Measurements from ENCODE around the gene ARHGAP22.

ARHGAP22 gene

DNA sequence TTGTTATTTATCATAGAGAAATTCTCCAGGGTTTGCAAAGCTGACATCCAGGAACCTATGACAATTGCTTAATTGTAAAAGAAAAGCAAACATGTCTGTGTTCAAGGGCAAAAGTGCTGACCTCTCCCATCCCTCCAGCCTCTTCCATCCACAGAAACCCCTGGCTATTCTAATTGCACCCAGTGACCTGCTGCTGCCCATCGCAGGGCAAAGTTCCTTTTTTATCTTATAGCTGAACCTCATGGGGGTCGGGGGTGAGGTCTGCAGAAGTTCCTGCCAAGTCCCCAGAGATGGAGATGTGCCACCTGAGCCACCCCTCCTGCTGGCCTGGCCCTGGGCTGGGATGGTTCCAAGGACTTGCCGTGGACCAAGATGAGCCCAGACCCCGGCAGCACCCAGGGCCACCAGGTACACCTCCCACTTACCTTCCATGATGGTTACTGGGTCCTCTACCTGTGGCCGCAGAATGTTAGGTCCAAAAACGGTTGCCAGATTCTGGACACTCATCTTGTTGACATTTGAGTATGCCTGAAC is 151.9 kb downstream of the ARHGAP22 start:
- DNase-seq (ENCODE audit: low spot score), result no peak

DNA sequence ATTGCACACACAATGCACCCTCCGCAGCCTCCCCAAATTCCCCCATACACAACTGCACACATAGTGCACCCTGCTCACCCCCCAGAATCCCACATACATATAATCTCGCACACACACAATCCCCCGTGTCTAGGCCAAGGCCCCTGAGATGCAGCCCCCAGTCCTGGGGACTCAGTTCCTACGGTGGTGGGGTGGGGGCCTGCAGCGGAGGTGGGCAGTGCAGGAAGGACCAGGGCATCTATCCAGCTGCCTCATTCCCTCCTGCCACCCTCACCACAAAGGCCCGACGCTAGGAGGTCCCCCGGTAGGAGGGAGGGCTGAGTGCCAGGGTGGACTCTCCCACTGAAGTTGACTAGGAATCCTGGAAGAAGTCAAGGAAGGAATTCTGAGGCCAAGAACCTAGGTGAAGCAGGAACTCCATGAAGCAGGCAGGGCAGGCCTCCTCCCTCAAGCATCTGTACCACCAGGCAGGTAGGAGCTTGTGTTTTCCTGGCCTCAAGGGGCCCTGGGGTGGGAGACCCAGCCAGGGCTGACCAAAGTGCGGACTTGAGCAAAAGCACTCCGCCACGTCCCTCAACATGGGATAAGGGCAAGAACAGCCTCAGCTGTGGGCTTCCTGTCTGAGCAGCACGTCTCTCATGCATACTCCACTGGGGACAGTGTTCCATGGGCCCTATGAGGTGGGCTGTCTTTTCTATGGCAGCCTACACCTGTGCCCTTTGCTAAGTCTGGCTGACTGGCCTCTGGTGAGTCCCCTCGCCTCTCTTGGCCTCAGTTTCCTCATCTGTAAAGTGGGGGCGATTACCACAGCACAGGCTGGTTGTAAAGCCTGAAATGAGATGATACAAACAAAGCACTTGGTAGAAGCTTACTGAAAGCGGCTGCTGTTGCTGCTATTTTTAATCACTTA is 152.6 kb downstream of the ARHGAP22 start:
- DNase-seq (ENCODE audit: low spot score), result no peak

DNA sequence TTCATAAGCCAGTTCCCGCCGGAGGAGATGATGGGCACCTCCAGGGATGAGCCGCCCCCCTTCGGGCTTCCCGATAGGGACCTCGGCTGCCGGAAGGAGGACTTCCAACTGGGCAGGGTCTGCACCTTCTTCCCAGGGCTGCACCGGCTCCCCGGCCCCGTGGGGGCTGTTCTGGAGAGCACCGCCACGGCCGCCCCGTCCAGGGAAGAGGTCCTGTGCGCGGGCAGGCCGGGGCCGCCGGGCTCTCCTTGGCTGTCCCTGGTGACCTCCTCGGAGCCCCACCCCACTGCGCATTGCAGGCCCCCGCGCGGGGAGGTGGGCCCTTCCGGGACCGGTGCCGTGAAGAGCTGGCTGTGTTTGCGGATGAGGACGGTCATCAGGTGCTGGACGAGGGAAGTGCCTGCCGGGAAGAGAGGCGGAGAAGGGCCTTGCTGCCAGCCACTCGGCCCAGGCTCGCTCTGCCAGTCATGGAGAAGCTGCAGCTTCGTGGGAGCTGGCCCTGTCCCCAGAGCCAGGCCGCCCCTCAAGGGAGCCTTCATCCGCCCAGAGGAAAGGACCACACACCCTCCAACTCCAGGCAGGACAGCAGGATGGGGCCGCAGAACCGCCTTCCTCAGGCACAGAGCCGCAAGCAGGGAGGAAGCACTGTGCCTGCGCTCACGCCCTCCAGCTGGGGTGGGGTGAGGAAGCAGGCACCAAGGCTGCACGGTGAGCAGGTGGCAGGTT is 154.0 kb downstream of the ARHGAP22 start:
- no peak for DNase-seq (ENCODE audit: low spot score)

DNA sequence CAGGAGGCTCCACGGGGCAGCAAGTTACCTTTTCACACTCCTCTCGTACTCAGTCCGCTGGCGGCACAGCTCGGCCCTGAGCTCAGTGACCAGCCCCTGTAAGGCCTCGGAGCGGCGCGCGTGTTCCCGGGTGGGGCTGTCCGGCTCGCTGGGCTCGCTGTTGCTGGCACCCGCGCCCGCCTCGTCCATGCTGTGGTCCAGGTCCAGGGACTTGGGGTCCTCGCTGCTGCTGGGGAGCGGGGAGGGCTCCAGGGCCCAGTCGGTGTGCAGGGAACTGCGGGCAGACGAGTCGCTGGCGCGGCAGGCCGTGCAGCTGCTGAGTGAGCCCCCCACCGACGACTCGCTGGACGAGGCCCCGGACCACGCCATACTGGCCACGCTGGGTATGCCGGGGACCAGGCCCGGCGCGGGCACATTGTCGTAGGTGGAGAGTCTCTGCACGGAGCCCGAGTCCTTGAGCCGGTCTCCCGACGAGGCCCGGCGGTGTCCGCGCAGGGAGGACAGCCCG is 154.6 kb downstream of the ARHGAP22 start:
- no peak for DNase-seq (ENCODE audit: low spot score)

DNA sequence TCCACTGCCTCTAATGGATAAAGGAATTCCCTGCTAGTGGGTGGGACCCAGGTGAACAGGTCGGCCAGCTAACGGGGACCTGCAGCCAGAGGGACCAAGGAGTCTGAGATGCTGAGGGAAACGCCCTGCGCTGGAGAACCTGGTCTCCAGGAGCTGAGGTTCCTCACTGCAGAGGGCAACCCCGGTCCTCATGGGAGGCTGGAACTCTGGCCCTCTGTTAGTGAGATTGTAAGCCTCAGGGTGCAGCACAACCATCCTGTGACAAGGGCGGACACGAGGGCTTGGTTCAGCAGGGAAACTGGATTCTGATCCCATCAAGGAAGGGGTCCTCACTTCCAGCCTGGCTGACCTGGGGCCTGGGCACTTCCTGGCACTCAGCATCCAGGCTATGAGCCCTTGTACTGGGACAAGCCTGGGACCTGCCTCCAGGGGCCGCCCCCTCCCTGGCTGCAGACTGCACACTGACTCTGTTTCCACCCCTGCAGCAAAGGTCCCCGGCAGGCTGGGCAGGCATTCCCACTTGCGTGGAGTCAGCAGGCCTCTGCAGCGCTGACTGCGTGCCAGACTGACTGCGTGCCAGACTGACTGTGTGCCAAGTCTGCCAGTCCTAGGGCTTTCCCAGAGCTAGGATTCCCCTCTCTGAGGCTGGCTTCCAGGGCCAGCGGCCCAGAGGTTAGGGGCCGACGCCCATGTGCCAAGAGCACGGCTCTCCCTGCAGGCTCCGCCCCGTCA is 155.2 kb downstream of the ARHGAP22 start:
- no peak for DNase-seq (ENCODE audit: low spot score)

DNA sequence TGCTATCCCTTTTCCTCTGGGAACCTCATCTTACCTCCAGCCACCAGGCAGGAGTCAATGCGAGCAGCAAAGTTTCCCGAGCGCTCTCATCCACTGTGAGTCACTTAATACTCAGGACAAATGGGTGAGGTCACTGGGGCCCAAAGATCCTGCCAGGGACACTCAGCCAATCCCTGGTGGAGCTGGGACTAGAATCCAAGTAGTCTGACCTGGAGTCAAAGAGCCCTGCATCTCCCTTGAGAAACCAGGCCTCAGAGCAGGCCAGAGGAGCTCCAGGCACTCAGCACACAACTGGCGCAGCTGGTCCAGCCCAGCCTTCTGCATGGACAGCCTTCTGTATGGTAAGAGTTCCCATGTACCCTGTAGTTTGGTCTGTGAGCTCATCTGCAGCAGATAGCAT is 156.1 kb downstream of the ARHGAP22 start:
- no peak for DNase-seq (ENCODE audit: low spot score)

DNA sequence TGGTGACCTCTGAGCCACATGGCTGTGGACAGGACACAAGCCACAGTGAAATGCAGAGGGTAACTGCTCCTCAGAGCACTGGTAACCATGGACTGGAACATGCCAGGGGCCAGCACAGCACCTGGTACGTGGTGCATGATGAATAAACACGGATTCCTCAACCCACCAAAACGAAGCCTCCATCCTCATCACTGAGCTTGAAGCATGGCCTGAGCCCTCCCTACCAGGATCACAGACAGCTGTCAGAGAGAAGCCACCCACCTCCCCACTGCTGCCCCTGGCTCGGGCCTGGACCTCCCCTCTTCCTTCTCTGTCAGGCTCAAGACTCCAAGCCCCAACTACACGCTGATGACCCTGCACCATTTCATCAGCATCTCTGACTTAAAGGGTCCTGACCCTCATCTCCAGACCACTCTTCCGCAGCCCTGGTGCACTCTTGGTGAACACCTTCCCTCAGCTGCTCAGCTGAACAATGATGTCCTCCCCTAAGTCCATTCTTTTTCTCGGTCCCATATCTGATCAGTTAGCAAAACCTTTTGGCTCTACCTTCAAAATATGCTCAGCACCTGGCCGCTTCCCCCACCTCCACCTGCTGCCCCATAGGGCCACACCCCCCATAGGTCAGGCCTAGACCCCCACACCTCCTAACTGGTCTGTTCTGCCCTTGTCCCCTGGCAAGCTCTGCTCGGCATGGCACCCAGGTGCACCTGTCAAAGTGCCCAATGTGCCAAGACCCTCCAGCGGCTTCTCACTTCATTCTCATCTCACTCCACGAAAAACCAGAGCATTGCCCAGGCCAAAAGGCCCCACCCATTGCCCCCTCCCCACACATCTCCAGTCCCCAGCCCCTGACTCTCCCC is 157.3 kb downstream of the ARHGAP22 start:
- no peak for DNase-seq (ENCODE audit: low spot score)

DNA sequence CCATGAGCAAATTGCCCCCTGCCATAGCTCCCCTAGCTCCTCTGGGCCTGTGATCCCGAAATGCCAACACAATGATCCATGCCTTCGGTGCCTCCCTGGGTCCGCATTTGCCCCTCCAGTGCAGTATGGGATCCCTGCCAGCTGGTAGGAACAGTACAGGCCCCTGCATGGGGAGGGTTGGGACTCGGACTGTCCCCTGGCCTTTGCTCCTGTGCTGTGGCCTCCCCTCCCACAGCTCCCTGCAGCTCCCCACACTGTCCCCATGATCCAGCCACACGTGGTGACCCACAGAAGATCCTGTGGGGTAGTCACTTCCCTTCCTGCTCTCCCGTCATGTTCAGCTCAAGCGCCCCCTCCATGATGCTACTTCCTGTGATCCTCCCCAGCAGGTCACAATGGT is 158.1 kb downstream of the ARHGAP22 start:
- no peak for DNase-seq (ENCODE audit: low spot score)

DNA sequence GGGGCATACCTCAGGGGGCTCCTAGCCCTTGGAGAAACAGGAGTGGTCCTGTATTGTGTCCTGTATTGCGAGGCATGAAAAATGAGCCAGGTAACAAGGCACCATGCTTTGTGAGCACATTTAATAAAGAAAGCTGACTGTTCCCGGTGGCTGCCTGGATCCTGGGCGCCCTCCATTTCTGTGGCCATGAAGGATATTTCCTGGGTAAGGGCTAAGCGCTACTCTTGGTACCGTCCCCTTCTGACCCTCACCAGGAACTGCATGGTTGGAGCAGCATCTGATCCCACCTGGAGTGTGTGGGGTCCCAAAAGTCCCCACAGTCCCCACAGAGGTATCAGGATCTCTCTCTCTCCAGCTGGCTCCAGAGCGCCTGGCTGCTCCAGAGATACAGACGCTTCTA is 158.9 kb downstream of the ARHGAP22 start:
- DNase-seq (ENCODE audit: low spot score), result no peak

DNA sequence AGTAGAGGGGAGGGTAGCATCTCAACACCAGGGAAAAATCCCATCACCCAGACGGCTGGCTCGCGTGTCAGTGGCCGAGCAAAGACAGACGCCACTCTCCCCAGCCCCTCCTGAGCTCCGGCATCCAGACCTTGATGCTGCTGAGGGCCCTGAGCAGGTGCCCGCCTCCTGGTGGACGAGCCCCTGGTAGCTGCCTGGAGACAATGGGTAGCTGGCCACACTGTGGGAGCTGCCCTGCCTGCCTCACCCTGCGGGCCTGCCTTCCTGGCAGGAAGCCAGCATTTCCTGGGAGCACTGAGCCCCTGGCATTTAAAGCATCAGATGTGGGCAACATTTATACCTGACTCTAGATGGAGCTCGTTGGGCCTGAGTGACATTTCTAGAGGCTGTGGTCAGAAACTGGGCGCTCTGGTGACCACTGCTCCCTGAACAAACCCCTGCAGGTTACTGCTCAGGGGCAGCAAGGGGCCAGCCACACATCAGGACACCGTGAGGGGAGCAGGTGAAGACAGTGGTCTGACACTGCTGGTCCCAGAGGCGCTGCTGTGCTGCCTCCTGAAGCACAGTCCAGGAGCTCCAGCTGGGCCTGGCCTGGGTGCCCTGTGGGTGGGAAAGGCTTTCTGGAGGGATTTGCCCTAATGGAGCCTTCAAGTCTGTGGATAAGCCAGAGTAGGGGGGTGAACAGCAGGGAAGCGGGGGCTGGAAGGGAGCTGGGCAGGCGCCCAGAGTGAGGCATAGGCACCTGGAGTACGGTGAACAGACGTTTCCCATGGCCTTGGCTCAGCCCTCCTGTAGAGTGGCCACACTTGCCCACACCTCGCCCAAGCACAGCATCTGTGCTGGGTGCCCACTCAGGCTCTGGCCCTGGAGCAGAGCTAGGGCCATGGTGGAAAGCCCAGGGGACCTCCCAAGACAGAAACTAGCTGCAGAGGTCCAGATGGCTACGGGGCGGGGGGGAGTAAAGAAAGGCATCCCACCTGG is 159.7 kb downstream of the ARHGAP22 start:
- peak; percentile 49 for DNase-seq (ENCODE audit: low spot score)

DNA sequence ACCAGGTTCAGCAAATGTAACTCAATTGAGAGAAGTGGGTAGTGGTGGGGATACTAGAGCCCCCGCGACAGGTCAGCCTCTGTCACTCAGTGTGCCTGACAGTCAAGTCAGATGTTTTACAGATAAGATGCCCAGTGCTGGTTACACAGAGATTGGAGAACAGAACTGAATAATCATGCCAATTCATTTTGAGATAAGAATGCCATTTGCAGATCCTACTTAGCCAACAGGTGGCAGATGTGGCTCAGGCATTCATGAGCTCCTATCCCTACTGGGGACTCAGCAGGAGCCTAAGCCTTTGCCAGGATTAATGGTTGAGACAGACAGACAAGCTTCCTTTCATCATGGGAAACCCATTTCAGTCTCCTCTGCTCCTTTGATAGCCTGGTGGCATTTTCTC is 160.6 kb downstream of the ARHGAP22 start:
- DNase-seq (ENCODE audit: low spot score), result peak; percentile 54

DNA sequence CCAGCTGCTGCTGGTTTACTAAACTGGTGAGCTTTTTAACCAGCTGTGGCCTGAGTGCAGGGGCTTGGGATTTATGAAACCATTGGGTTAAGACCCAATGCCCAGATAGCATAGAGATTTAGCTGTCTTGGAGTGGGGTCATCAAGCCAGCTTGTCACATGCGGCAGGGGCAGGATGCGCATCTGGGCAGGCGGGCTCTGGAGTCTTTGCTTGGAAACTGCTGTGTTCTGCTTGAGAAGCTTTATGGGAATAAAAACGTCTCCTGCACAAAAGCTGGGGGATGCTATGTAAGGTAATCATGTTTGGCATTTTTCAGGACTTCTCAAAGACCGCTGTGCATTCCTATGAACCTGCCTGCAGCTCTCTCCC is 162.1 kb downstream of the ARHGAP22 start:
- DNase-seq (ENCODE audit: low spot score), result no peak

DNA sequence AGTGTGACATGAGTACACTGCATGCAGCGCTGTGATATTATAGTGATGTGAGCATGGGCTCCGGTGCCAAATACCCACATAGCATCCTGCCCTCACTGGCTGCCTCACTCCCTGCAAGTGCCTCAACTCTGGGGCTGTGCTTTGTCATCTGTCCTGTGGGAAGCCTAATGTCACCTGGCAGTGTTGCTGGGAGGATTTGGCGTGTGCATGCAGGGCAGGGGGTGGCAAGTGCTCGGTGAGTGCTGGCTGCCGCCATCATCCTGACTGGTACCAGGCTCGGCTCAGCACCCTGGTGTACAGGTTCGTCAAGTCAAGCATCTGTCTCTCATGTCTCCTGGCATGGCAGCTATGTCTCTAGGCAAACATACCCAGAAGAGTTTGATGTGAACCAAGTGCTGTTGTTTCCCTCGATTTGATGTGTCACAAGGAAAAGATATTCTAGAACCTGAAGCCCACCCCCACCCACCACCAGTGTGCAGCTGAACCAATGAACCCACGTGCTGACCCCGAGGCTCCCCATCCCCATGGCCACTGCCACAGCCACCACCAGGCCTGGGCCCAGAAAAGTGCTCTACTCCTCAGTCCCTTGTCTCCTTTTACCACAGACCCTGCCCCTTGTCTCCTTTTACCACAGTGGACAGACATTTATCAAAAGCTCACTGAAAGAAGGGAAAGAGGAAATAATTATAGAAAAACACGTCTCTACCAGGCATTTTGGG is 162.6 kb downstream of the ARHGAP22 start:
- DNase-seq (ENCODE audit: low spot score), result no peak

DNA sequence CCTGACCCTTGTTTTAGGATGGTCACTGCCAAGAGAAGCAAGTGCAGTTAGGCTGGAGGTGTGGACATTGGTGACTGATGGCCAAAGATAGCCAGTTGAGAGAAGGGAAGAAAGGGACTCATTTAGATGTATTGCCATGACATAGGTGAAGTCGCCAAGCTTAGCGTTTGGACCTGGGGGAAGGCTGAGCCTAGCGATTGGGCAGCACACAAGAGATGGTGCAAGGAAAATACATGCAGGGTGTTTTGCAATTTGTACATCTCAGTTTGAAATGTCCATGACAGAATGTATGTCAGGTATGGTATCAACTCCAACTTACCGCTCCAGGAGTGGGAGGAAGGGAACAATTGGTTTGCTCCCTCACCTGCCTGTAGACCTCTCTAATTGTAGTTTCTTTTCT is 164.1 kb downstream of the ARHGAP22 start:
- no peak for DNase-seq (ENCODE audit: low spot score)

DNA sequence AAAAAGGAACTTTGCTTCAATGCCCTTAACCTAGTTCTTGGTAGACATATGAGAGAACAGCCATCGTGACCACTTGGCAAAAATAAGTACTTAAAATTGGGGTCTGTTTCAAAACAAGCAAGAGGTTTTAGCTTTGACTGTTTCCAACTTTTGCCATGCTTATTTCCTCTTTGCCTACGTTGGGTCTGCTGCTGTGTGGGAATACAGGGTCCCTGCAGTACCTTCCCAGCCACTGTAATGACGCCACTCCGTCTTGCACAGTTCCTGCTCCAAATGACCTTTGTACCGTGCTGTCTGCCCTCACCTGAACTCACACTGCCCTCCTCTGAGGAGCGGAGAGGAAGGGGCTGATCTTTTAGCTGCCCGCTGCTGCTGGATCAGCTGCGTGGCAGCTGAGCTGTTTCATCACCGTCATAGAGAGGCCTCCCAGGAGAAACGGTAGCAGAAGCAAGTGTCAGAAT is 165.3 kb downstream of the ARHGAP22 start:
- no peak for DNase-seq (ENCODE audit: low spot score)

DNA sequence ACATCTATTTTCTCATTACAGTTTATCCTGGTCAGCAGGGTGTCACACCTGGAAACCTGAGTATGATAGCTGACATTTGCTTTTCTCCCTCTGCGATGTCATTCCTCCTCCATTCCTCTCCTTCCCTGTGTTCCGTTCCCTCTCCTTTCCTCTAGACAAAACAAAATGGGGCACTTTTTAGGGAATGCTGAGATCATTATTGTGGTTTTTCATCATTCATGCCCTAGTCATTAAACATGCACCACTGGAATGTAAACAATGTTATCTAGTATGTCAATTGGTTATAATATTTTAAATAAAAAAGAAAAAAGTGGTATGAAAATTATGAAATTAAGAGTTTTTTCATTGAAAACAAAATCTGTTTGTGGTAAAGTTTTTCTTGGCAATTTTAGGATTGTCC is 165.8 kb downstream of the ARHGAP22 start:
- DNase-seq (ENCODE audit: low spot score), result no peak

DNA sequence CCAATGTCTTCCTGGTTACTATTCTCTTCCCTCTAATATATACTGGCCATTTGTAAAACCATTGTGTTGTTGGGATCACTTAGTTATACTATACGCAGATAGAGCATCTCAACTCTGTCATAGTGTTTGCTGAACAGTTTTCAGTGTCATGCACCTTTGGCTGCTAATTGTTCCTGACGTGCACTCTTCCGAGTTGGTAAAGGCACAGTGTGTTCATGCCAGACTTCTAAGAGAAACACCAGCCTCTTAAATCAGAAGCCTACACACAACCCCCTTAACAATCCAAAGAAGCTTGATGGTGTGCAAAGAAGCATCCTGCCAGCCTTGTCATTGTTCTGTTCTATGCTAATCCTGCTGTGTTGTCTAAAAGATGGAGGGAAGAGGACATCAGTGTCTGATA is 167.3 kb downstream of the ARHGAP22 start:
- peak; percentile 49 for DNase-seq (ENCODE audit: low spot score)

DNA sequence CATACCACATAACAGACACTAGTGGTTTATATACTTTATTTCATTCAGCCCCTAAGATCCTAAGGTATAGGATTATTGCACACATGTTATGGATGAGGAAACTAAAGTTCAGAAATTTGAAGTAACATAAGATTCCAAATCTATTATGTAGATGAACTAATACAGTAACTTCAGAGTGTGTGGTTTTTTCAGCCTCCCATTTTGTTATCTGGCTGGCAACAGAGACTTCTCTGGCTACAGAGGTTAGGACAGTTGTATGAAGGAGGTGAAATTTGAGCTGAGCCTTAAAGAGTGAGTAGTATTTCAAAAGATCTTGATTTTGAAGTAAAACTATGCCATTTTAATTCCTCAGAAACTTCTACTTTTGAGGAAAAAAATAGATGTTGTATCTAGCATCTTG is 173.0 kb downstream of the ARHGAP22 start:
- no peak for DNase-seq (ENCODE audit: low spot score)

All from SK-N-DZ (cell line).